HCT116 (cell line): ENCODE measurements around the gene CA4. TPM values are rescaled to one million over a fixed set of nuclear protein-coding genes. Genes with fewer than 3 reads are reported as not detected.
"Not testable (repeated sequence)": the region's sequence is repeated elsewhere in the genome, so short reads cannot be mapped to it uniquely, and the experiment has no call there.

Experiments
- ATAC-seq: fragments of 200-7000 bp; cut with Tn5 transposase; 2 replicates; pipeline ENCODE4 v1.9.1; 2020; ENCODE audit warnings: mild to moderate bottlenecking, moderate library complexity
- BruUV-seq: library from RNA; stranded (reverse); fragments of 400-500 nt; replicated peaks from 2 replicates; lab custom pipeline; 2021; lab: Mats Ljungman, UMichigan
- CTCF ChIA-PET: fragments of 300-600 bp; sonication (Branson Sonifier 250); formaldehyde crosslinking; loops from one replicate; lab custom pipeline; 2021; ENCODE audit warnings: antibody characterized with exemption; lab: Charles Lee
- POLR2A ChIA-PET: fragments of 300-600, 350-600 bp; sonication (Branson Sonifier 250); formaldehyde crosslinking; loops from one replicate; lab custom pipeline; 2021; ENCODE audit warnings: antibody characterized with exemption; lab: Charles Lee
- RAD21 ChIA-PET, 2 experiments: fragments of 300-600 bp; sonication (Branson Sonifier 250); formaldehyde crosslinking; loops; one replicate each; lab custom pipeline; 2023; ENCODE audit warnings: low total read pairs in 2 of 2; ENCODE audit not compliant: uncharacterized antibody in 2 of 2, unreplicated experiment in 2 of 2, low non-redundant PET in 1 of 2; lab: Charles Lee
- DNase-seq: peaks from one replicate; pipeline ENCODE4 v3.0.0-alpha.2; 2010; ENCODE audit warnings: low read depth, low spot score
- H2AFZ ChIP-seq: fragments of 200-600 bp; shearing (Covaris generic), sonication (generic); 2 replicates; pipeline ENCODE4 v1.6.1; 2017; ENCODE audit warnings: low read depth, mixed run types, mixed read lengths, antibody characterized with exemption, low read length; ENCODE audit not compliant: poor library complexity, severe bottlenecking
- H3K27ac ChIP-seq: 2 replicates; pipeline ENCODE4 v1.5.1; 2012; ENCODE audit warnings: low read depth, low read length
- H3K27me3 ChIP-seq: fragments of 200-600 bp; sonication (generic); 2 replicates; pipeline ENCODE4 v1.6.1; 2016; ENCODE audit warnings: mixed run types, low read length, mixed read lengths; ENCODE audit not compliant: insufficient read depth
- H3K36me3 ChIP-seq, 2 experiments: fragments of 200-500 bp in 1 of 2; fragments of 200-600 bp in 1 of 2; sonication (Bioruptor generic) in 1 of 2; sonication (generic) in 1 of 2; 2 replicates each; pipeline versions ENCODE4 v1.5.1 to v1.6.1; 2014 to 2016; ENCODE audit warnings: low read length in 2 of 2, inconsistent platforms in 1 of 2, mixed read lengths in 1 of 2, mixed run types in 1 of 2; ENCODE audit not compliant: insufficient read depth in 2 of 2, control insufficient read depth in 1 of 2
- H3K4me1 ChIP-seq, 2 experiments: fragments of 200-600 bp in 1 of 2; sonication (generic) in 1 of 2; 2 replicates each; pipeline versions ENCODE4 v1.5.1 to v1.6.1; 2012 to 2017; ENCODE audit warnings: low read length in 2 of 2, inconsistent platforms in 1 of 2, mild to moderate bottlenecking in 1 of 2, mixed read lengths in 1 of 2, mixed run types in 1 of 2, moderate library complexity in 1 of 2; ENCODE audit not compliant: insufficient read depth in 2 of 2, control insufficient read depth in 1 of 2
- H3K4me2 ChIP-seq: fragments of 200-600 bp; sonication (generic); 2 replicates; pipeline ENCODE4 v1.6.1; 2017; ENCODE audit warnings: mixed run types, low read length, mixed read lengths
- H3K4me3 ChIP-seq, 2 experiments: fragments of 200-600 bp in 1 of 2; sonication (generic) in 1 of 2; replicated peaks in 1 of 2; 2 replicates each; pipeline ENCODE4 v1.5.1; 2011 to 2016; ENCODE audit warnings: low read length in 2 of 2, control low read depth in 1 of 2, low read depth in 1 of 2, mild to moderate bottlenecking in 1 of 2, mixed read lengths in 1 of 2, mixed run types in 1 of 2
- H3K79me2 ChIP-seq: fragments of 200-600 bp; sonication (generic); 2 replicates; pipeline ENCODE4 v1.6.1; 2017; ENCODE audit warnings: mild to moderate bottlenecking, mixed run types, low read length, moderate library complexity, mixed read lengths; ENCODE audit not compliant: insufficient read depth
- H3K9ac ChIP-seq: fragments of 200-600 bp; sonication (generic); 2 replicates; pipeline ENCODE4 v1.6.1; 2016; ENCODE audit warnings: low read length, mixed read lengths
- H3K9me2 ChIP-seq: fragments of 200-600 bp; sonication (generic), shearing (Covaris generic); 2 replicates; pipeline ENCODE4 v1.6.1; 2017; ENCODE audit warnings: mixed run types, mild to moderate bottlenecking, moderate library complexity; ENCODE audit not compliant: insufficient read depth
- H3K9me3 ChIP-seq, 2 experiments: fragments of 200-500 bp in 1 of 2; fragments of 200-600 bp in 1 of 2; sonication (Bioruptor generic) in 1 of 2; sonication (generic) in 1 of 2; 2 replicates each; pipeline ENCODE4 v1.6.1; 2014 to 2017; ENCODE audit warnings: low read length in 2 of 2, mixed read lengths in 2 of 2, inconsistent platforms in 1 of 2, low read depth in 1 of 2, mild to moderate bottlenecking in 1 of 2, mixed run types in 1 of 2, moderate library complexity in 1 of 2; ENCODE audit not compliant: control insufficient read depth in 1 of 2, insufficient read depth in 1 of 2
- H4K20me1 ChIP-seq: fragments of 200-600 bp; sonication (generic), shearing (Covaris generic); 2 replicates; pipeline ENCODE4 v1.6.1; 2017; ENCODE audit warnings: mixed run types, mild to moderate bottlenecking, moderate library complexity; ENCODE audit not compliant: insufficient read depth
- CBX3 ChIP-seq: IDR thresholded peaks from 2 replicates; pipeline ENCODE4 v1.6.1; 2012; ENCODE audit warnings: low read depth
- CEBPB ChIP-seq: IDR thresholded peaks from 2 replicates; pipeline ENCODE4 v1.6.1; 2012; ENCODE audit warnings: low read depth
- EGR1 ChIP-seq: IDR thresholded peaks from 2 replicates; pipeline ENCODE4 v1.6.1; 2012; ENCODE audit warnings: low read depth
- ZNF274 ChIP-seq: fragments of 200-500 bp; sonication (Bioruptor generic); IDR thresholded peaks from 2 replicates; pipeline ENCODE4 v1.6.1; 2014; ENCODE audit warnings: mild to moderate bottlenecking, low read depth, low read length, inconsistent platforms
- intact Hi-C: fragments of 100-400 bp; cut with micrococcal nuclease; formaldehyde crosslinking; loops from 2 replicates; pipeline ENCODE4 v1.10.0; 2022
- total RNA-seq: library from RNA; stranded (reverse); gene quantifications from one replicate; pipeline ENCODE4 v1.2.1, GENCODE V29; 2021; ENCODE audit not compliant: unreplicated experiment
- TF ChIP-seq, protein P1 (sequence below), 3 experiments: fragments of 200-600 bp in 1 of 3; sonication (generic) in 1 of 3; IDR thresholded peaks in 2 of 3; conservative IDR thresholded peaks in 1 of 3; 2 replicates each; pipeline ENCODE4 v1.5.1; 2012 to 2017; ENCODE audit warnings: low read depth in 2 of 3, low read length in 2 of 3, antibody characterized with exemption in 1 of 3, borderline replicate concordance in 1 of 3, control low read depth in 1 of 3, mild to moderate bottlenecking in 1 of 3, mixed read lengths in 1 of 3, mixed run types in 1 of 3, moderate library complexity in 1 of 3; ENCODE audit not compliant: insufficient read depth in 1 of 3

The CA4 gene
- total RNA-seq, 1 experiment from 2014 or later = 0.20 TPM

DNA sequence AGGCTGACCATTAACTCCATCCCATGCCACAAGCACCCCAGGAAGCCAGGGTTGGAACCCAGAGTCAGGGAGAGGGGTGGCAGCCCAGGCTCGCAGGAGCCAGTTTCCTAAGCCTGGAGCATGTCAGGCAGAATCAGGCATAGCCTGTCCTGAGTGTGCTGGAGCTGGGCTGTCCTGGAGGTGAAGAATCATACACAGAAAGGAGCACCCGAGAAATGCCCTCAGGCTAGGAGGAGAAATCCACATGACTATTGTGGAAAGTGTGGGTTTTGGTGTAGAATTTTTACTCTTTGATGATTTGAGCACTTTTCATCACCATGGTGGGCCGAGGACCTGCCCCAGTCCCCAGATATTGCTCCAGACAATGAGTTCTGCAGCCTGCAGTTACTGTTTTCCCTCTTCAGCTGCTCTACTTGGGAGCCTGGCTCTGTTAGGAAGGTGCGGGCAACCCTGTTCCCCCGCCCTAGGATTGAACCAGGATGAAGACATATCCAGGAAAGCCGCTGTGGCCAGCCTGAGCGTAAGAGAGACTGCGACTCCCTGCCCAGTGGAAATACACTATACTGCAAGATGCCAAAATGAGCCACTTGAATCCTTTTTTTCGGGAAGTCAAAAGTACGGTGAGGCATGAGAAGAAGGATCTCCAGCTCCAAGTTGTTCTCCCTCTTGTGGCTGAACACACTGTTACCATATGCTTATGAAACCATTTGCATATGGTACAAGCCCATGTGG lies 42.1 kb upstream of the CA4 start:
- Histone ChIP-seq H3K27me3 (no peaks in the 10 kb centered on the region), H3K9me3 (no peaks in the 10 kb centered on the region), H3K4me2 (no peak overlapping the region), H3K27ac (no peak overlapping the region), H3K9me2 (no peaks in the 10 kb centered on the region), H3K79me2 (no peaks in the 10 kb centered on the region), H3K4me3 (no peak overlapping the region), H3K9ac (no peak overlapping the region), H3K36me3 (no peaks in the 10 kb centered on the region), H4K20me1 (no peaks in the 10 kb centered on the region), H2AFZ (no peak overlapping the region), H3K4me1 (no peaks in the 10 kb centered on the region)
- ChIA-PET CTCF (interaction anchor here (1.6 kb wide), 1 partner anchor 34 kb away, joined by 4 read pairs; no protein-coding TSS in a partner anchor), RAD21 (no interaction called here), POLR2A (no interaction called here)
- intact Hi-C loops = loop anchor here (10.0 kb wide), 3 partner anchors 117 to 537 kb away; no protein-coding TSS in a partner anchor
- no TSS peak for BruUV-seq
- ATAC-seq = peak; percentile 49; the same call in 1 of the 2 replicates
- TF ChIP-seq CEBPB (no peak), EGR1 (no peak), ZNF274 (no peak), CBX3 (no peak)
- TF ChIP-seq, protein P1, sequence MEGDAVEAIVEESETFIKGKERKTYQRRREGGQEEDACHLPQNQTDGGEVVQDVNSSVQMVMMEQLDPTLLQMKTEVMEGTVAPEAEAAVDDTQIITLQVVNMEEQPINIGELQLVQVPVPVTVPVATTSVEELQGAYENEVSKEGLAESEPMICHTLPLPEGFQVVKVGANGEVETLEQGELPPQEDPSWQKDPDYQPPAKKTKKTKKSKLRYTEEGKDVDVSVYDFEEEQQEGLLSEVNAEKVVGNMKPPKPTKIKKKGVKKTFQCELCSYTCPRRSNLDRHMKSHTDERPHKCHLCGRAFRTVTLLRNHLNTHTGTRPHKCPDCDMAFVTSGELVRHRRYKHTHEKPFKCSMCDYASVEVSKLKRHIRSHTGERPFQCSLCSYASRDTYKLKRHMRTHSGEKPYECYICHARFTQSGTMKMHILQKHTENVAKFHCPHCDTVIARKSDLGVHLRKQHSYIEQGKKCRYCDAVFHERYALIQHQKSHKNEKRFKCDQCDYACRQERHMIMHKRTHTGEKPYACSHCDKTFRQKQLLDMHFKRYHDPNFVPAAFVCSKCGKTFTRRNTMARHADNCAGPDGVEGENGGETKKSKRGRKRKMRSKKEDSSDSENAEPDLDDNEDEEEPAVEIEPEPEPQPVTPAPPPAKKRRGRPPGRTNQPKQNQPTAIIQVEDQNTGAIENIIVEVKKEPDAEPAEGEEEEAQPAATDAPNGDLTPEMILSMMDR (IDR thresholded peaks at IDR 0.05 in 2 of 3, conservative IDR thresholded peaks at IDR 0.05 in 1 of 3; ENCODE audit: borderline replicate concordance in 1 of 3, insufficient read depth in 1 of 3, low read depth in 2 of 3, low read length in 2 of 3) = peak in 2 of 3 experiments; percentile 21 to 25; a peak in 2 of 6 replicates
- DNase-seq = no peak

DNA sequence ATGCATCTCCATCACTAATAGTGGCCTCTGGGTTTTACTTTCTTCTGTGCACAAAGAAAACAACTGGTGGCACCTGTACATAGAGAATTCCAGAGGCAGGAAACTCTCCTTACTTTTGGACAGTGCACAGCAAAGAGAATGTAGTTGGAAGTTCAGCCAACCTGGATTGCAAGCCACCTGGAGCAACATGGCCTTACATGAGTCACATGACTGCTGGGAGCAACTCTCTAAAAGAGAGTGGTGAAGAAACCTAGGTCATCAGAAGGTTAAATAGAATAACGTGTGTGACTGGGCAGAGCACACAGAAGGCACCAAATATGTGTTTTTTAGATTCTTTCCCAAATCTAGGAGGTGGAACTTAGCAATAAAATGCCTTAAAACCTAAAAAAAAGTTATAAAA lies 41.5 kb upstream of the CA4 start:
- H3K9me2 ChIP-seq, RAD21 ChIA-PET, H4K20me1 ChIP-seq, H3K4me3 ChIP-seq, BruUV-seq, POLR2A ChIA-PET, H3K27ac ChIP-seq, H3K4me1 ChIP-seq, H3K79me2 ChIP-seq, H3K9ac ChIP-seq, ATAC-seq, H3K27me3 ChIP-seq, H3K9me3 ChIP-seq, H3K4me2 ChIP-seq, DNase-seq, H2AFZ ChIP-seq, H3K36me3 ChIP-seq: not testable (repeated sequence)
- intact Hi-C loops = loop anchor here (10.0 kb wide), 3 partner anchors 116 to 536 kb away; no protein-coding TSS in a partner anchor
- CTCF ChIA-PET = interaction anchor here (1.6 kb wide), 1 partner anchor 34 kb away, joined by 4 read pairs; no protein-coding TSS in a partner anchor
